Activated naive CD4-positive, alpha-beta T cell (primary cell): Measurements from ENCODE around the gene LPO.

Experiments
- DNase-seq, 4 experiments: peaks; one replicate each; lab custom pipeline; 2025; lab: John Stamatoyannopoulos, UW

Gene LPO

DNA sequence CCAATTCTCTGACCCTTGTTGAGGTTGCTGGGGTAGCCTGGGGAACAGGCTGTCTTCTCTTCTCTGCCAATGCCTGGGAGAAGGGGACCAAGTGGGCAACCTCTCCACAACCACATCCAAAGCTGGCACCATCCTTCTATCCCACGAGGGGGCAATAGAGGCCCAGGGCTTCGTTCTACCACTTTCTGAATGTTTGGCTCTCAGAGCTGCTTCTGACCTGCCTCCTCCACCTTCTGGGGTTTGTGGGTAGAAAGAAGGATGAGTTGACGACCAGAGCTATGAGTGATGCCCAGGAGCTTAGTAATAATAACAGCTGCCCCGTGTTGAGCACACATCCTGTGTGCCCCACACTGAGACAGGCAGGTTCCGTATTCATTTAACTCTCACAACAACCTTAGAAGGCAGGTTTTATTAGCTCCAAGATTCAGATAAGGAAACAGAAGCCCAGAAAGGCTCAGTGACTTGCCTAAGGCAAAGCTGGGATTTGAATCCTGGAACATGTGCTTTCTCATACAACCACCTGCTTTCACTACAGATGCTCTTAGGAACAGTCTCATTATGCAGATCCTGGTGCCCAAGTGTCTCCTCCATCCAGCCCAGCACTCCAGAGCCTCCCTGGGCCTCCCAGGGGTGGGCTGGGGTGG is 79.2 kb downstream of the LPO start:
- peak in 2 of 4 experiments; percentile 41 to 55 for DNase-seq

DNA sequence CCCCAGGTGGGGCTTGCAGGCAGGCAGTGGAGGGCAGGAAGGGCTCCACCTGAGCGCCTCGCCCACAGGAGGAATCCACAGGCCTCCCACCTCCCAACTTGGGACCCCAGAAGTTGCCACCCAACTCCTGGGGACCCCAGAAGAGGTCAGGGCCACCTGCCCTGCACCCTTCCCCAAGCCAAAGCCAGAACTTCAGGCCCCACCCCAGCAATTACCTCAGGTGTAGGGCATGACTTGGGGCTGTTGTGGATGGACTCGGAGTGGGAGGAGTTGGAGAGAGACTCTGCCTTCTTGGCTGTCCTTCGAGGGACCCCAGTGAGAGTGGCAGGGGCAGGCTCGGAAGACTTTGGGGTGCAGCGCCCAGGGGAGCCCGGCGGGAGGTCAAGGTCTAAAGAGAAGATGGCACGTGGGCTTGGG is 79.7 kb downstream of the LPO start:
- DNase-seq: no peak
